Epithelial cell of esophagus (primary cell): ENCODE data around the gene LTBP1.

Source experiments
- DNase-seq: peaks from one replicate; pipeline ENCODE4 v3.0.0; 2010; ENCODE audit warnings: low read depth
- H3K4me3 ChIP-seq: 2 replicates; pipeline ENCODE4 v1.5.1; 2011; ENCODE audit warnings: mild to moderate bottlenecking, low read length, control low read depth
- CTCF ChIP-seq: IDR thresholded peaks from 2 replicates; pipeline ENCODE4 v1.5.1; 2011; ENCODE audit warnings: low read depth, mild to moderate bottlenecking, low read length, control low read depth, inconsistent platforms; ENCODE audit not compliant: insufficient read depth; ENCODE audit errors: missing control alignments

The LTBP1 gene

GRCh38 chr2:33077311-33077710 is 130.6 kb downstream of the LTBP1 start:
- no peak for DNase-seq
- TF ChIP-seq CTCF, result no peak

GRCh38 chr2:33077844-33078243 is 131.1 kb downstream of the LTBP1 start:
- no peak for TF ChIP-seq CTCF
- no peak overlapping the region for H3K4me3 ChIP-seq
- DNase-seq, result no peak

More at GRCh38 chr2:33077311-33077710, 130.6 kb downstream of the LTBP1 start:
- H3K4me3 ChIP-seq, result no peak overlapping the region

DNA sequence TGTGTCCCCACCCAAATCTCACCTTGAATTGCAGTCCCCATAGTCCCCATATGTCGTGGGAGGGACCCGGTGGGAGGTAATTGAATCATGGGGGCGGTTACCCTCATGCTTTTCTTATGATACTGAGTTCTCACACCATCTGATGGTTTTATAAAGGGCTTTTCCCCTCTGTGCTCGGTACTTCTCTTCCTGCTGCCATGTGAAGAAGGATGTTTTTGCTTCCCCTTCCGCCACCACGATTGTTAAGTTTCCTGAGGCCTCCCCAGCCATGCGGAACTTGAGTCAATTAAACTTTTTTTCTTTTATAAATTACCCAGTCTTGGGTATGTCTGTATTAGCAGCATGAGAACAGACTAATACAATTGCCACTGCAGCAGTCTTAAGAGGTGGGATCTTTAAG is 134.9 kb downstream of the LTBP1 start:
- no peak overlapping the region for H3K4me3 ChIP-seq
- TF ChIP-seq CTCF, result no peak
- DNase-seq, result no peak

DNA sequence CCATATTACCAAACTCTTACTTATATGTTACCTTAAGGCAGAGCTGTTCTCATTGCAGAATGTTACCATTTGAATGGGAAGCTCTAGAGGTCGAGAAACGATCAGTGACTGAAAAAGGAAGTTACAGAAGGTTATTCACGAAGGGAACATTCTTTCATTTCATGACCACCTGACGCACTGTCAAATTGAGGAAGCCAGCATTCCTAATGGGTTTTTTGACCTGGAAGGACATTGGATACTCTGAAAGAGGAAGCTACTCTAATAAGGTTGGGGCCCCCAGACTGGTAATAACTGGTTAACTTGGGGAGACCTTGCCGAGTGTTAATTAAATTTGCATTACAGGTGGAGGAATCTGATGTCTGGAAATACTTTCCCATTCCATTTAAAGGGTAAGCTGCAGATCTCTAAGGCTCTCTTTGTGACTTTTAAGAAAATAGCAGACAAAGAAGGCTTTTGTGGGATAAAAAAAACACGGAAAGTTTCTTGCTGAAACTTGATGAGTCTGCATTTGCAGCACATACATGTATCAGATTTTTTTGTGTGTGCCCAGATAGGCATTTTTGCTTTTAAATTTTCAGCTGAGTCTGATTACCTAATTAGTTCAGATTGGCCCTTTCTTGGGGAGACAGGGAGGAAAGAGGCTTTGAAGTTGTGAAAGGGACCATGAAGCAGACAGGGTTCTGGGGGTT is 137.1 kb downstream of the LTBP1 start:
- DNase-seq, result no peak
- TF ChIP-seq CTCF, result no peak
- no peak overlapping the region for H3K4me3 ChIP-seq

- TF ChIP-seq CTCF, result no peak
- DNase-seq, result no peak
- no peak overlapping the region for H3K4me3 ChIP-seq
These were observed 137.7 kb downstream of the LTBP1 start for GRCh38 chr2:33084433-33084832.

DNA sequence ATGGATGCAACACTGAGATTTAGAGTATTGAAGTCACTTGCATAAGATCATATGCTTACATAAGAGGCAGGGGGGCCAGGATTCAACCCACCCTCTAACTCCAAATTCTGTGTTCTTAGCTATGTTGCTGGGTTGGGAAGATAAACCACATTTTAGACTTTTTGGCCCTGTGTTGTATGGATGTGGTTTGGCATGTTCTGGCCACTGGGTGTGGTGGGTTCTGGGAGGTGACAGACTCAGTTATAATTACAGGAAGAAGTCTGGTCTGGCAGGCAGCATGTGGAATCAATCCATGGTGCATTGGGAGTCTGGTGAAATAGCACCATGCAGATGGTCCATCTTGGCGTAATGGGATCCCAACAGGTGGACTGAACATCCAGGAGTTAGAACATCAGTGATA is 138.9 kb downstream of the LTBP1 start:
- DNase-seq, result no peak
- no peak for TF ChIP-seq CTCF
- no peak overlapping the region for H3K4me3 ChIP-seq

GRCh38 chr2:33086400-33087015 is 139.8 kb downstream of the LTBP1 start:
- peak; percentile 21 for TF ChIP-seq CTCF

More at GRCh38 chr2:33086400-33087015, 139.8 kb downstream of the LTBP1 start:
- H3K4me3 ChIP-seq, result no peak overlapping the region
- DNase-seq, result peak; percentile 31
